Kasumi-1 (cell line): Measurements from ENCODE around the gene REPS1.

Source experiments
- DNase-seq, 2 experiments: peaks; one replicate each; lab custom pipeline; 2025; lab: John Stamatoyannopoulos, UW

The REPS1 gene

DNA sequence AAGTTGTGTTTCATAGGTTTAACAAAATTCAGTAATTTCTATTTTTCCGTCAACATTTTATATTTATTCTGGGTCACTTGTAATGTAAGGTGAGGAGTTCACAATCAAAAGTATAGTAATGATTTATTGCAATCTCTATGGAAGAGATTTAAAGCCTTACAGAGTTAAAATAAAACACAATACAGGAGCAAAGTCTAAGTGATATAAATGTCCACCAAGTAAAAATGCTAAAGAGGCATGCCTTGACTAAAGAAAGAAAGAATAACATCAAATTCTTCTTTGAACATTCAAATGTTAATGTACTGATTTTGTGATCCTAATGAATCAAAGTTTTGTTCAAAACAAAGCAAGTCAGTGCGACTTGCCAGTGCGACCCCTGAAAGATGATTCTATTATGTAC, 61.5 kb downstream of the REPS1 start:
- DNase-seq, result no peak

GRCh38 chr6:138925806-138926205, 62.2 kb downstream of the REPS1 start:
- no peak for DNase-seq

GRCh38 chr6:138923561-138923960, 64.5 kb downstream of the REPS1 start:
- no peak for DNase-seq

DNA sequence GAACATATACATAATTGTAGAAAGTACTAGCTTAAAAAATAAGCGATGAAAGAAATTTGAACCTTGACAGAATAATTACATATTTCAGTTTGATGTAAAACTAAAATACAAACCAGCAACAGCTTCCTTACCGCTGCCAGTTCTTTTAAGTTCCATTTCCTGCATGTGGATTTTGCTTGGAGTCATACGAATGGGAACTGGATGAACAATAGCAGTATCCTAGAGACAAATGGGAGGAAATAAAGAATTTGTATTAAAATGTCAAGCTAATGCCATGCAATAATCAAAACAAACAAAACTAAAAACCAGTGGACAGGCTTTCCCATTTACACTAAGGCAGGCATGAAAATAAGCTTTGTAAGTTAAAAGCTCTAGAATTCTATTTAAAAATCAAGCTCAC, 67.1 kb downstream of the REPS1 start:
- no peak for DNase-seq

- no peak for DNase-seq
Measured at GRCh38 chr6:138914701-138915100, 73.4 kb downstream of the REPS1 start.

- no peak for DNase-seq
Measured at GRCh38 chr6:138912308-138912707, 75.7 kb downstream of the REPS1 start.

- no peak for DNase-seq
Measured at GRCh38 chr6:138909975-138910374, 78.1 kb downstream of the REPS1 start.

- peak; percentile 16 to 20 for DNase-seq
Measured at GRCh38 chr6:138909511-138909910, 78.5 kb downstream of the REPS1 start.

- DNase-seq, result no peak
Measured at GRCh38 chr6:138907167-138907566, 80.9 kb downstream of the REPS1 start.

- DNase-seq, result no peak
Measured at GRCh38 chr6:138897031-138897430, 91.0 kb downstream of the REPS1 start.

DNA sequence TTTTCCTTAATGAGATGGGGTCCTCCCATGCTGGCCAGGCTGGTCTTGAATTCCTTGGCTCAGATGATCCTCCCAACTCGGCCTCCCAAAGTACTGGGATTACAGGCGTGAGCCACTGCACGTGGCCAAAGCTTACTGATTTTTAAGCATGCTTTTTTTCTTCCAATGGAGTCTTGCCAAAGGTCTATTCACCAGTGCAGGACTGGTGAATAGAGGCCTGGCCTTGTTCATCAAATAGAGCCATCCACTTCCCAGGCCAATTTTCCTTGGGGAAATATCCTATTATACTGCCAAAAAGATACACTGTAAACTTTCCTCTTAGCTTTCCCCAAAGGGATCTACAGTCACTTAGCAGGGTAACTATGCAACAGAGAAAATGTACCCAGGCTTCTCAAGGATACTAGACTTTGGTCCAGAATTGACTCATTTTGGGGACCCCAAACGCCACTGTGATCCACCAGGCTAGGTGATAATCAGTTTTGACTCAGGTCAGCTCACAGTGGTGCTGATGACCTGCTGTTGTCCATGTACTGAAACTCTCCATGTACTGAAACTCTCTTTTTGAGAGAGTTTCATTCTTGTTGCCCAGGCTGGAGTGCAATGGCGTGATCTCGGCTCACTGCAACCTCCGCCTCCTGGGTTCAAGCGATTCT, 91.8 kb downstream of the REPS1 start:
- no peak for DNase-seq

DNA sequence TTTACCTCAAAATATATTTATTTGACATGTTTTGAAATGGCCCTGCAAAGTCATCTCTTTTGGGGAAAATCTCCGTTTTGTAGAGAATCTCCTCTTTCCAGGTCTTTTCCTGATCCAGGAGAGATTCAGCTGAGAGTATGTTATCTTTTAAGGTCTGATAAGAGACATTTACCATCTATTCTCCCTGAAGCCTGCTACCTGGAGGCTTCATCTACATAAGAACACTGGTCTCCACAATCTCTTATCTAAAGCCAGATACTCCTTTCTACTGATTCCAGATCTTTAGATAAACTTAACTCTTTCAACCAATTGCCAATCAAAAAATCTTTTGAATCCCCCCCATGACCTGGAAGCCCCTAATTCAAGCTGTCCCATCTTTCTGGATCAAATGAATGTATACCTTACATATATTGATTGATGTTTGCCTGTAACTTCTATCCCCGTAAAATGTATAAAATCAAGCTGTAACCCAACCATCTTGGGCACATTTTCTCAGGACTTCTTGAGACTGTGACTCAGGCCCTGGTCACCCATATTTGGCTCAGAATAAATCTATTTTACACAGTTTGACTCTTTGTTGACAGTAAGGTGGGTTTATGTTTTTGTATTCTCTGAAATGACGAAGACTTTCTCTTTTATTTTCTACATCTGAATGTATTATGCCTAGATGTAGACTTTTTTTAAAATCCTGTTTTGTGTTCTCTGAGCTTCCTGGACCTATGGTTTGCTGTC, 96.6 kb downstream of the REPS1 start:
- no peak for DNase-seq

DNA sequence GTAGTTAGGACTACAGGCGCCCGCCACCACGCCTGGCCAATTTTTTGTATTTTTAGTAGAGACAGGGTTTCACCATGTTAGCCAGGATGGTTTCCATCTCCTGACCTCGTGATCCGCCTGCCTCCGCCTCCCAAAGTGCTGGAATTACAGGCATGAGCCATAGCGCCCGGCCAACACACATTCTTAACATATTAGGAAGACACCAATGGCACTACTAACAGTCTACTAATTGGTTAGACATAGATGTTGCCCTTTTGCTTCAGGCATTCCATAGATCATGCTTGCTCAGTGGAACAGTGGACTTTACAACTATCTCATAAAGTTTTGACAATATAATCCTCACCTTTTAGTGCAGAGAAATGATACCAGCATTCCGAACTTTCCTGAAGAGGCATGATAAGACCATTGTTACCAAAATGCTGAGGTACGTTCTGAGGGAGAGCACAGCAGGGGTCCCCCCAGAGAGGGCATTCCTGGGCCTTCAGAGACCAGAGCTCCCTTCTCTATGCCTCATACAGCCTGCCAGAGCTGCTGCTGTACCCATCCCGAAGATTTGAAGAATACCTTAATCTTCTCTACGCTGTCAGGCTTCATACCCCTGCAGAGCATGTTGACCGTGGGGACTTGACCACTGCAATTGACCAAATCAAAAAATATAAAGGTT, 102.8 kb downstream of the REPS1 start:
- no peak for DNase-seq

DNA sequence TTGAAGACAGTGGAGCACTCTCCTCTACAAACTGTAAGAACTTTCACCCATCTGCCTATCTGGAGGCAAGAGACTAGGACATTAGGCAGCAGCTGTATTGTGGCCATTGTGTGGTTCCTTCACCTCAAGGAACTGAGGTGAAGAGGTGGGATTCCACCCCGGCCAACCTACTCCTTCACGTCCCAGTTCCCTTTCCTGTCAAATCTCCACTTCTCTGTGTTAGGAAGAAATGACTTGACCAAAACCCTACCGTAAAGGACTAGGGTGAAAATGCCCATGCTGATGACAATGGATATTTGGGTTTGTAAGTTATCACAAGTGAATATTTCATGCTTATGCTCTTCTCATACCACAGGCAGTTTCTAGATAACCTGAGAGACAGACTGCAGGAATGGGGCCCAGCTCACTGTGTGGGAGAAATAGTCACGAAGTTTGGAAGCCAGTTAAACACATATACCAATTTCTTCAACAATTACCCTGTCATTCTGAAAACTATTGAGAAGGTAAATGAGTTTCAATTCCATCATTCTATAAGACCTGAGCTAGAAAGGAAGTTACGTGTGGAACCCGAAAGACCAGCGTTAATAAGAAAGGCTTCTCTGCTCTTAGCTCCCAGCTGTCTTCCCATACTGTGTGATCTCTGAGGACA, 105.6 kb downstream of the REPS1 start:
- no peak for DNase-seq

DNA sequence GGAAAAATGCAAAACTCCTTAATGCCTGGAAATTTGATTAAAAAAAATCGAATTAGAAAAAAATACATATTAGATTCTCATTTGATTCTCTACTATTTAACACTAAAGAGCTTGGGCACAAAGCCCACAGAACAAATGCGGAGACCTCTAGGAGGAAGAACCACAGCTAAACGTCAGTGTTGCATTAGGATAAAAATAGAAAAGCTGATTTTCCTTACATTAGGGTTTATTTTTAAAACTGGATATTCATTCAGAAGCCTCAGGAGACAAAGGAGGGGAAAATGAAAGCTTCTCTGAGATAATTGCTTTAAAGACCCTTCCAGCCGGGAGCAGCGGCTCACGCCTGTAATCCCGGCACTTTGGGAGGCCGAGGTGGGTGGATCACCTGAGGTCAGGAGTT, 114.9 kb downstream of the REPS1 start:
- no peak for DNase-seq

- DNase-seq, result no peak
Measured at GRCh38 chr6:138869398-138869797, 118.7 kb downstream of the REPS1 start.

GRCh38 chr6:138868181-138868580, 119.9 kb downstream of the REPS1 start:
- DNase-seq, result no peak

GRCh38 chr6:138865480-138866109, 122.5 kb downstream of the REPS1 start:
- DNase-seq, result no peak

DNA sequence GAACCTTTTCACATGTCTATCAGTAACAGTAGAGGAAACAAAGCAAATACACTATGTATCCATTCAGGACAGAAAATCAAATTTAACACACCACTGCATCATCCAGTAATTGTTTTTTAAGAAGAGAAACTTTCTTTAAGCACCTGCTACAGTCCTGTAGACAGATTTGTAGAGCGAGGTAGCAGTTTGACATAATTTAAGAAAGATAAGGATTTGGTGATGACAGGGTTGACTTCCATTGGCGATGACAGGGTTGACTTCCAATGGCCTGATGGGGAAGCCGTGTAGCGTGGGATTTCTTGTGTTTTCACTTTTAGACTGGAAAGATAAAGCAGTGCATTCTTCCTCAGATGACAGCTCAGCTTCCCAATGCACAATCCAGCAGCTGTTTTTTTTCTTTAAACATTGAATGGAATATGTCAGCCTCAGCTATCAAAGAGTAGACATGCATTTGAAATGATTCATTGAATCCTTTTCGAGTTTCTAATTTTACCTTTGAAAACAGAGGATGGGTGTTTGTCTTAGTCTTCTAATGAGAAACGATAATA, 123.6 kb downstream of the REPS1 start:
- no peak for DNase-seq

GRCh38 chr6:138863321-138863720, 124.7 kb downstream of the REPS1 start:
- no peak for DNase-seq

DNA sequence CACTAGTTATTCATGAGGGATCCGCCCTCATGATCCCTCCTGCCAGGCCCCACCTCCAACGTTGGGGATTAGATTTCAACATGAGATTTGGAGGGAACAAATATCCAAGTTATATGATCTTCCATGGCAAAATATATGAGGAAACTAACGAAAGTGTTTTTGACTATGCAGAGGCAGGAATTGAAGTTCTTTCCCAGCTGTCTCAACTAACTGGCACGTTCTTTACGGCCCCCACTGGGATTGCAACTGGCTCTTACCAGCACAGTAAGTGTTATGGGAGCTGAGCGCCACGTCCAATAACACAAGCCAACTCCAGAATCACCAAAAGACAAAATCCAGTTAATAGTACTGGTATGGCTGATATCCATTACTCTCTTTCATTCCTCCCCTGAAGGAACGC, 125.6 kb downstream of the REPS1 start:
- no peak for DNase-seq

- DNase-seq, result no peak
Measured at GRCh38 chr6:138857775-138858174, 130.3 kb downstream of the REPS1 start.
